ENCODE results near the gene OSM.
A peak's percentile ranks its signal among the peaks of the same experiment; 100 is the strongest.

Gene OSM

GRCh38 chr22:30273711-30274436 is 7.2 kb upstream of the OSM start:
- Mint-ChIP-seq H3K27me3 (ENCODE audit: low read depth) (peaks cover 12% of the 10 kb centered on the region), H3K27ac (no peak overlapping the region), H3K4me1 (peaks cover 14% of the 10 kb centered on the region)

GRCh38 chr22:30272781-30273601 is 6.3 kb upstream of the OSM start:
- H3K4me3 Mint-ChIP-seq = no peak overlapping the region
- H3K4me1 Mint-ChIP-seq = peaks cover 9% of the 10 kb centered on the region
- H3K9me3 Mint-ChIP-seq = no peaks in the 10 kb centered on the region
- no peaks in the 10 kb centered on the region for H3K36me3 Mint-ChIP-seq (ENCODE audit: low read depth)
- H3K27ac Mint-ChIP-seq = no peak overlapping the region
- TF ChIP-seq CTCF (IDR thresholded peaks at IDR 0.05; ENCODE audit: unreplicated experiment in 3 of 3) = no peak
- peaks cover 13% of the 10 kb centered on the region for H3K27me3 Mint-ChIP-seq (ENCODE audit: low read depth)

More at GRCh38 chr22:30273711-30274436, 7.2 kb upstream of the OSM start:
- Mint-ChIP-seq H3K9me3 (no peaks in the 10 kb centered on the region), H3K4me3 (no peak overlapping the region), H3K36me3 (ENCODE audit: low read depth) (no peaks in the 10 kb centered on the region)
- no peak for TF ChIP-seq CTCF (IDR thresholded peaks at IDR 0.05; ENCODE audit: unreplicated experiment in 3 of 3)

GRCh38 chr22:30270832-30271231 is 4.2 kb upstream of the OSM start:
- TF ChIP-seq CTCF (IDR thresholded peaks at IDR 0.05; ENCODE audit: unreplicated experiment in 3 of 3) = no peak
- Mint-ChIP-seq H3K9me3 (no peaks in the 10 kb centered on the region), H3K4me1 (no peaks in the 10 kb centered on the region), H3K27me3 (ENCODE audit: low read depth) (peaks cover 9% of the 10 kb centered on the region), H3K36me3 (ENCODE audit: low read depth) (no peaks in the 10 kb centered on the region), H3K4me3 (no peak overlapping the region), H3K27ac (no peak overlapping the region)

GRCh38 chr22:30268331-30268730 is 1.7 kb upstream of the OSM start:
- Mint-ChIP-seq H3K27me3 (ENCODE audit: low read depth) (peaks cover 9% of the 10 kb centered on the region), H3K27ac (peak overlapping the region in 1 of 3 experiments; percentile 80), H3K9me3 (no peaks in the 10 kb centered on the region), H3K4me1 (no peaks in the 10 kb centered on the region), H3K36me3 (ENCODE audit: low read depth) (no peaks in the 10 kb centered on the region), H3K4me3 (no peak overlapping the region)
- no peak for TF ChIP-seq CTCF (IDR thresholded peaks at IDR 0.05; ENCODE audit: unreplicated experiment in 3 of 3)

GRCh38 chr22:30267382-30268302 is 991 bp upstream of the OSM start:
- no peak overlapping the region for H3K4me3 Mint-ChIP-seq
- no peak for TF ChIP-seq CTCF (IDR thresholded peaks at IDR 0.05; ENCODE audit: unreplicated experiment in 3 of 3)
- no peaks in the 10 kb centered on the region for H3K4me1 Mint-ChIP-seq
- H3K9me3 Mint-ChIP-seq = no peaks in the 10 kb centered on the region
- H3K36me3 Mint-ChIP-seq (ENCODE audit: low read depth) = no peaks in the 10 kb centered on the region
- H3K27me3 Mint-ChIP-seq (ENCODE audit: low read depth) = peaks cover 13% of the 10 kb centered on the region
- H3K27ac Mint-ChIP-seq = no peak overlapping the region
